ENCODE data around the gene MAP10. TPM values are rescaled to one million over a fixed set of nuclear protein-coding genes. Genes with fewer than 3 reads are reported as not detected.

Gene MAP10
- 8.5 TPM for total RNA-seq

GRCh38 chr1:232805269-232806185, at the start of gene MAP10:
Gene MAP10 (plus strand): TSS chr1:232805416. CDS start chr1:232805450, 34 bp downstream.

Small RNAs within 50 kb of the gene (small RNA-seq; reads per million reads assigned to genes)
- gene RNU1-74P (ENCODE audit: low replicate concordance): 0.09 reads per million

Other genes with a start within 250 kb of the MAP10 start
- 72.0 TPM for gene SIPA1L2, start 175.3 kb upstream of the MAP10 start, total RNA-seq
- gene NTPCR, start 145.2 kb downstream of the MAP10 start, total RNA-seq: 19.1 TPM